ENCODE data around the gene DENND1A.

The DENND1A gene

GRCh38 chr9:123331346-123332060, 598.4 kb downstream of the DENND1A start:
- Histone ChIP-seq H3K9ac (no peak overlapping the region), H2AFZ (peak overlapping the region; percentile 56)
- TF ChIP-seq CTCF (IDR thresholded peaks at IDR 0.05) = no peak

More at GRCh38 chr9:123331346-123332060, 598.4 kb downstream of the DENND1A start:
- Histone ChIP-seq H3K9me3 (ENCODE audit: control insufficient read depth, low read length) (no peaks in the 10 kb centered on the region), H3K4me2 (ENCODE audit: low read length) (peak overlapping the region; percentile 11), H3K4me1 (peaks cover 33% of the 10 kb centered on the region), H3K79me2 (no peaks in the 10 kb centered on the region), H3K27me3 (ENCODE audit: control insufficient read depth, insufficient read depth, low read length) (no peaks in the 10 kb centered on the region), H3K4me3 (ENCODE audit: low read depth, low read length) (no peak overlapping the region), H3K36me3 (ENCODE audit: control insufficient read depth, insufficient read depth, low read length) (no peaks in the 10 kb centered on the region), H3K27ac (peak overlapping the region; percentile 98)
